Measurements from ENCODE around the gene TBC1D4.

- TF ChIP-seq, protein P1, sequence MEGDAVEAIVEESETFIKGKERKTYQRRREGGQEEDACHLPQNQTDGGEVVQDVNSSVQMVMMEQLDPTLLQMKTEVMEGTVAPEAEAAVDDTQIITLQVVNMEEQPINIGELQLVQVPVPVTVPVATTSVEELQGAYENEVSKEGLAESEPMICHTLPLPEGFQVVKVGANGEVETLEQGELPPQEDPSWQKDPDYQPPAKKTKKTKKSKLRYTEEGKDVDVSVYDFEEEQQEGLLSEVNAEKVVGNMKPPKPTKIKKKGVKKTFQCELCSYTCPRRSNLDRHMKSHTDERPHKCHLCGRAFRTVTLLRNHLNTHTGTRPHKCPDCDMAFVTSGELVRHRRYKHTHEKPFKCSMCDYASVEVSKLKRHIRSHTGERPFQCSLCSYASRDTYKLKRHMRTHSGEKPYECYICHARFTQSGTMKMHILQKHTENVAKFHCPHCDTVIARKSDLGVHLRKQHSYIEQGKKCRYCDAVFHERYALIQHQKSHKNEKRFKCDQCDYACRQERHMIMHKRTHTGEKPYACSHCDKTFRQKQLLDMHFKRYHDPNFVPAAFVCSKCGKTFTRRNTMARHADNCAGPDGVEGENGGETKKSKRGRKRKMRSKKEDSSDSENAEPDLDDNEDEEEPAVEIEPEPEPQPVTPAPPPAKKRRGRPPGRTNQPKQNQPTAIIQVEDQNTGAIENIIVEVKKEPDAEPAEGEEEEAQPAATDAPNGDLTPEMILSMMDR (IDR thresholded peaks at IDR 0.05), result peak; percentile 53 to 71 (median 66)
- peak in 3 of 4 donors; percentile 25 to 51 (median 42) for TF ChIP-seq POLR2AphosphoS5 (IDR thresholded peaks at IDR 0.05)
Measured at GRCh38 chr13:75482070-75482819, at the start of gene TBC1D4.
